ENCODE data around the gene NCOA1. TPM values are rescaled to one million over a fixed set of nuclear protein-coding genes. Genes with fewer than 3 reads are reported as not detected.

Gene NCOA1
- total RNA-seq, 1 experiment from 2014 or later, result 27.5 TPM

- no TSS peak for BruUV-seq (replicated peaks)
- CTCF ChIA-PET, result no interaction called here
- TF ChIP-seq CTCF (conservative IDR thresholded peaks at IDR 0.05; ENCODE audit: low read depth, low read length), result no peak
- TF ChIP-seq EZH2 (IDR thresholded peaks at IDR 0.05; ENCODE audit: borderline replicate concordance, low read depth, low read length, poor library complexity, severe bottlenecking), result no peak
These were observed 19.7 kb downstream of the NCOA1 start for GRCh38 chr2:24510771-24511170.

GRCh38 chr2:24511198-24511597, 20.1 kb downstream of the NCOA1 start:
- POLR2A ChIA-PET (ENCODE audit: low non-redundant PET), result no interaction called here
- no peak for DNase-seq (ENCODE audit: low spot score)
- no peak overlapping the region for H3K4me3 ChIP-seq (ENCODE audit: low read depth, low read length, poor library complexity, severe bottlenecking)
- CTCF ChIA-PET, result no interaction called here
- no peaks in the 10 kb centered on the region for H3K27me3 ChIP-seq (replicated peaks; ENCODE audit: insufficient read depth, low read depth, low read length, poor library complexity)
- H3K27ac ChIP-seq (ENCODE audit: low read depth, low read length, poor library complexity, severe bottlenecking), result no peak overlapping the region
- H3K4me1 ChIP-seq (ENCODE audit: insufficient read depth, low read length, poor library complexity, severe bottlenecking), result peaks cover 26% of the 10 kb centered on the region
- H3K36me3 ChIP-seq (ENCODE audit: insufficient read depth, low read length, poor library complexity, severe bottlenecking), result no peaks in the 10 kb centered on the region
- no peaks in the 10 kb centered on the region for H3K9me3 ChIP-seq (ENCODE audit: low read depth, low read length, poor library complexity, severe bottlenecking)
- BruUV-seq (replicated peaks), result no TSS peak
- no peak for TF ChIP-seq EZH2 (IDR thresholded peaks at IDR 0.05; ENCODE audit: borderline replicate concordance, low read depth, low read length, poor library complexity, severe bottlenecking)
- TF ChIP-seq CTCF (conservative IDR thresholded peaks at IDR 0.05; ENCODE audit: low read depth, low read length), result no peak
- intact Hi-C loops (cut with micrococcal nuclease; ENCODE audit: unreplicated experiment), result no loop called here

More at GRCh38 chr2:24510771-24511170, 19.7 kb downstream of the NCOA1 start:
- intact Hi-C loops (cut with micrococcal nuclease; ENCODE audit: unreplicated experiment), result no loop called here
- POLR2A ChIA-PET (ENCODE audit: low non-redundant PET), result no interaction called here
- Histone ChIP-seq H3K4me1 (ENCODE audit: insufficient read depth, low read length, poor library complexity, severe bottlenecking) (peaks cover 26% of the 10 kb centered on the region), H3K4me3 (ENCODE audit: low read depth, low read length, poor library complexity, severe bottlenecking) (no peak overlapping the region), H3K27me3 (replicated peaks; ENCODE audit: insufficient read depth, low read depth, low read length, poor library complexity) (no peaks in the 10 kb centered on the region), H3K36me3 (ENCODE audit: insufficient read depth, low read length, poor library complexity, severe bottlenecking) (no peaks in the 10 kb centered on the region), H3K9me3 (ENCODE audit: low read depth, low read length, poor library complexity, severe bottlenecking) (no peaks in the 10 kb centered on the region), H3K27ac (ENCODE audit: low read depth, low read length, poor library complexity, severe bottlenecking) (no peak overlapping the region)
- no peak for DNase-seq (ENCODE audit: low spot score)

- no peak for TF ChIP-seq EZH2 (IDR thresholded peaks at IDR 0.05; ENCODE audit: borderline replicate concordance, low read depth, low read length, poor library complexity, severe bottlenecking)
- no peak for TF ChIP-seq CTCF (conservative IDR thresholded peaks at IDR 0.05; ENCODE audit: low read depth, low read length)
- CTCF ChIA-PET, result no interaction called here
- Histone ChIP-seq H3K27ac (ENCODE audit: low read depth, low read length, poor library complexity, severe bottlenecking) (no peak overlapping the region), H3K4me1 (ENCODE audit: insufficient read depth, low read length, poor library complexity, severe bottlenecking) (peaks cover 26% of the 10 kb centered on the region), H3K4me3 (ENCODE audit: low read depth, low read length, poor library complexity, severe bottlenecking) (no peak overlapping the region), H3K9me3 (ENCODE audit: low read depth, low read length, poor library complexity, severe bottlenecking) (no peaks in the 10 kb centered on the region), H3K36me3 (ENCODE audit: insufficient read depth, low read length, poor library complexity, severe bottlenecking) (no peaks in the 10 kb centered on the region), H3K27me3 (replicated peaks; ENCODE audit: insufficient read depth, low read depth, low read length, poor library complexity) (no peaks in the 10 kb centered on the region)
- intact Hi-C loops (cut with micrococcal nuclease; ENCODE audit: unreplicated experiment), result no loop called here
- BruUV-seq (replicated peaks), result no TSS peak
- POLR2A ChIA-PET (ENCODE audit: low non-redundant PET), result no interaction called here
- no peak for DNase-seq (ENCODE audit: low spot score)
These were observed 20.8 kb downstream of the NCOA1 start for GRCh38 chr2:24511894-24512293.

Measured in A673 (cell line).